Neutrophil (primary cell): ENCODE data around the gene PXYLP1.

ENCODE experiments used
- H3K27ac ChIP-seq: fragments of 200-600 bp; sonication (generic); 2 replicates; pipeline ENCODE4 v1.5.1; 2016; ENCODE audit warnings: mild to moderate bottlenecking, moderate library complexity
- H3K27me3 ChIP-seq: fragments of 200-600 bp; sonication (generic); 2 replicates; pipeline ENCODE4 v1.6.0; 2016; ENCODE audit warnings: mild to moderate bottlenecking
- H3K36me3 ChIP-seq: fragments of 200-600 bp; sonication (generic); 2 replicates; pipeline ENCODE4 v1.5.1; 2017
- H3K4me1 ChIP-seq, 2 experiments: fragments of 200-600 bp in 1 of 2; sonication (generic) in 1 of 2; 1 replicate in 1 of 2; 2 replicates in 1 of 2; pipeline versions ENCODE4 v1.5.1 to v1.6.1; 2013 to 2016; ENCODE audit warnings: low read depth in 1 of 2, low read length in 1 of 2, mild to moderate bottlenecking in 1 of 2, moderate library complexity in 1 of 2; ENCODE audit not compliant: control insufficient read depth in 1 of 2, insufficient read depth in 1 of 2
- H3K4me3 ChIP-seq, 2 experiments: fragments of 200-600 bp in 1 of 2; sonication (generic) in 1 of 2; 1 replicate in 1 of 2; 2 replicates in 1 of 2; pipeline ENCODE4 v1.5.1; 2013 to 2016; ENCODE audit warnings: low read depth in 1 of 2, low read length in 1 of 2, mild to moderate bottlenecking in 1 of 2, moderate library complexity in 1 of 2
- H3K9me3 ChIP-seq: fragments of 200-600 bp; sonication (generic); 2 replicates; pipeline ENCODE4 v1.5.1; 2016
- TF ChIP-seq, protein P1 (sequence below): fragments of 200-600 bp; sonication (generic); IDR thresholded peaks from 2 replicates; pipeline ENCODE4 v1.5.1; 2016; ENCODE audit warnings: antibody characterized with exemption

The PXYLP1 gene

DNA sequence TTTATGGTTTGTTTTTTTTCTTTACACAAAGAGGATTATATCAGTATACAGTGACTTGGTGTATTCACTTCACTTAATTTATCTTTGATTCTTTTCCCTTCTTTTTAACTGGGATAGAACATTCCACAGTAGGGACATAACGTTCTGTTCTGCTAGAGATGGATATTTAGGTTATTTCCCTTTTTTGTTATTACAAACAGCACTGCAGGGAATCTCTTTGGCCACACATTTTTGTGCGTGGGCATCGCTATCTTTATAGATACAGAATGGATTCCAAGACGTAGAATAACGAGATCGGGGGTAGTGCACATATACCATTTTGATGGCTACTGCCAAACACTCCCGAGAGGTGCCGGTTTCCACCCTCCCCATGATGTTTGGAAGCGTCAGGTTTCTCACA lies 44.8 kb downstream of the PXYLP1 start:
- no peak overlapping the region for H3K4me3 ChIP-seq
- H3K36me3 ChIP-seq, result peaks cover 26% of the 10 kb centered on the region
- no peaks in the 10 kb centered on the region for H3K27me3 ChIP-seq
- H3K27ac ChIP-seq, result no peak overlapping the region
- TF ChIP-seq, protein P1, sequence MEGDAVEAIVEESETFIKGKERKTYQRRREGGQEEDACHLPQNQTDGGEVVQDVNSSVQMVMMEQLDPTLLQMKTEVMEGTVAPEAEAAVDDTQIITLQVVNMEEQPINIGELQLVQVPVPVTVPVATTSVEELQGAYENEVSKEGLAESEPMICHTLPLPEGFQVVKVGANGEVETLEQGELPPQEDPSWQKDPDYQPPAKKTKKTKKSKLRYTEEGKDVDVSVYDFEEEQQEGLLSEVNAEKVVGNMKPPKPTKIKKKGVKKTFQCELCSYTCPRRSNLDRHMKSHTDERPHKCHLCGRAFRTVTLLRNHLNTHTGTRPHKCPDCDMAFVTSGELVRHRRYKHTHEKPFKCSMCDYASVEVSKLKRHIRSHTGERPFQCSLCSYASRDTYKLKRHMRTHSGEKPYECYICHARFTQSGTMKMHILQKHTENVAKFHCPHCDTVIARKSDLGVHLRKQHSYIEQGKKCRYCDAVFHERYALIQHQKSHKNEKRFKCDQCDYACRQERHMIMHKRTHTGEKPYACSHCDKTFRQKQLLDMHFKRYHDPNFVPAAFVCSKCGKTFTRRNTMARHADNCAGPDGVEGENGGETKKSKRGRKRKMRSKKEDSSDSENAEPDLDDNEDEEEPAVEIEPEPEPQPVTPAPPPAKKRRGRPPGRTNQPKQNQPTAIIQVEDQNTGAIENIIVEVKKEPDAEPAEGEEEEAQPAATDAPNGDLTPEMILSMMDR, result no peak
- H3K4me1 ChIP-seq, result peaks cover 34 to 37% of the 10 kb centered on the region in 2 experiments
- no peaks in the 10 kb centered on the region for H3K9me3 ChIP-seq

DNA sequence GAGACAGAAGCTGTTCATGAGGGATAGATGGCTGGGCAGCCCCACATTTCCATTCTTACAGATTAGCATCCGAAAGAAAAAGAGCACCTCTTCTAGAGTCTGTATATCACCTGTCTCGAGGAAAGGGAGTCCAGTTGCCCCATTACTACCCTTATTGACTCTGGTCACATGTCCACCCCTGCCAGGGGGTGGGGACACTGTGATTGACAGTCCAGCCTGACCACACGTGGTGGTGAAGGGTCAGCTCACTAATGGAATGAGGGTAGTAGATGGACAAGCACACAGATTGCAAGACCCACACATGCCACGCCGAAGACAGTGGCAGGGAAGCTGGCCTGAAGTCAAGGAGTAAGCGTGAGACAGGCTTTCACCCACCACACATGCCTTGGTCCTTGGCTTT lies 45.8 kb downstream of the PXYLP1 start:
- no peak overlapping the region for H3K4me3 ChIP-seq
- H3K36me3 ChIP-seq, result peaks cover 36% of the 10 kb centered on the region
- no peaks in the 10 kb centered on the region for H3K9me3 ChIP-seq
- peaks cover 34 to 37% of the 10 kb centered on the region in 2 experiments for H3K4me1 ChIP-seq
- H3K27ac ChIP-seq, result no peak overlapping the region
- H3K27me3 ChIP-seq, result no peaks in the 10 kb centered on the region
- TF ChIP-seq, protein P1, result no peak

DNA sequence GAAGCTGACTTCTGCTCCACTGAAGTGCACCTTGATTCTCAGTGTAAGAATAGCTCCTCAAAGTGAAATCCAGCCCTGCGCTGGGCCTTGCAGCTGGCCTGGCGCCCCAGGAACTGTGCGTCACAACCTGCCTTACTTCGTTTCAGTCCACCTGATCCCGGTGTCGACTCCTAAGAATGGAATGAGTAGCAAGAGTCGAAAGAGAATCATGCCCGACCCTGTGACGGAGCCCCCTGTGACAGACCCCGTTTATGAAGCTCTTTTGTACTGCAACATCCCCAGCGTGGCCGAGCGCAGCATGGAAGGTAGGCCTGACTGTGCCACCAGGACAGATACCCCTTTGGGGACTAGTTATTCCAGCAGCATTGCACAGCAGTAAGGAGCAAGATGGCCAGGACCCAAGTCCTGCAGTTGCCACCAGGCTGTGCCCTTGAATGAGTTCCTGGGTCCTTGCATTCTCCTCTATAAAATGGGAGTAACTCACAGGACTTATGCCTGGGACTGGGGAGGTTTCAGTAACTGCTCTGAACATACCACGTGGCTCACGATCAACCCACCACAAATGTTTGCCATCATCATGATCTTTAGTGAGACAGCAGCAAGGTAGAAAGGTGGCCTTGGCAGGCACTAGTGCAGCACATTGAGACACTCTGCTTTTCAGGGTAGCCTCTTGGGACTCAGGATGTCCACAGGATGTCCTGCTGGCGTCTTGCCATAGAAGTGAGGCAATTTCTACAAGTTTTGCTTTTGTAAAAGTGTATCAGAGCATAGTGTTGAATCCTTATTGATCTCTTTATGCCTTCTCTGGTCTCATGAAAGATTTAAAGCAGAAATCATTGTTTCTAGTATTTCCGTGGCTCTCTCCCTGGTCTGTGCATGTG lies 46.8 kb downstream of the PXYLP1 start:
- Histone ChIP-seq H3K27ac (peak overlapping the region; percentile 7), H3K27me3 (no peaks in the 10 kb centered on the region), H3K36me3 (peaks cover 36% of the 10 kb centered on the region), H3K4me3 (no peak overlapping the region), H3K4me1 (peaks cover 34 to 37% of the 10 kb centered on the region in 2 experiments), H3K9me3 (no peaks in the 10 kb centered on the region)
- TF ChIP-seq, protein P1, result no peak

DNA sequence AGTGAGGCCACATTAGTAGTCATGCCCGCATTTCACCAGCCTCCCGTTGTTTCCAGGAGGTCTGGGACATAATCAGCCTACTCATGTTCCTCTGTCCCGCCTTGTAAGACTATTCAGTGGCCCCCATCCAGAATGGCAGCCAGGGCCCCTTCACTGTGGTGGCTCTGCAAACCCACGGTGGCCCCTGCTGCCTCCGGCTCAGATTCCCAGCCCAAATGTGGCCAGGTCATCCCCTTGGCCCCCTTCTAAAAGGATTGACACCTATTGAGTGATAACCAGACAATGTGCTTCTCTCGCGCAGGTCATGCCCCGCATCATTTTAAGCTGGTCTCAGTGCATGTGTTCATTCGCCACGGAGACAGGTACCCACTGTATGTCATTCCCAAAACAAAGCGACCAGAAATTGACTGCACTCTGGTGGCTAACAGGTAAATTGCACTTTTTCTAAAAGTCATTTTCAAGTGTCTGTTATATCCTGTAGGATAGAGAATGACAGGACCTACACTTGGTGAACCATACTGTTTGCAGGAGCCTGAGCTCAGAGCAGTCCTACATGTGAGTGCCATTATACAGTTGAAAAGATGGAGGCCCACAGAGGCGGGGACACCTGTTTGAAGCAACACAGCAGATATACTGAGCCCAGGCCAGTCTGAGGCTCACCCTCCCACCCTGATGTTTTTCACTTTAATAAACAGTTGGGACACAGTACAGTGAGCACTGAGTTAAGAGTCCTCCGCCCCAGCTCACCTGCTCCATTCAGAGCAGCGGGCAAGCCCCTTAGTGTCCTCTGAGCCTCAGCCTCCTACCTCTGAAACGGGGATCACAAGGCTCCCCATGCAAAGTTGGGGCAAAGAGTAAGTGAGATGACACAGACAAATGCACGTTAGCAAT lies 47.7 kb downstream of the PXYLP1 start:
- H3K9me3 ChIP-seq, result no peaks in the 10 kb centered on the region
- no peaks in the 10 kb centered on the region for H3K27me3 ChIP-seq
- TF ChIP-seq, protein P1, result peak; percentile 27
- peaks cover 34 to 37% of the 10 kb centered on the region in 2 experiments for H3K4me1 ChIP-seq
- H3K4me3 ChIP-seq, result no peak overlapping the region
- H3K27ac ChIP-seq, result no peak overlapping the region
- peaks cover 33% of the 10 kb centered on the region for H3K36me3 ChIP-seq

DNA sequence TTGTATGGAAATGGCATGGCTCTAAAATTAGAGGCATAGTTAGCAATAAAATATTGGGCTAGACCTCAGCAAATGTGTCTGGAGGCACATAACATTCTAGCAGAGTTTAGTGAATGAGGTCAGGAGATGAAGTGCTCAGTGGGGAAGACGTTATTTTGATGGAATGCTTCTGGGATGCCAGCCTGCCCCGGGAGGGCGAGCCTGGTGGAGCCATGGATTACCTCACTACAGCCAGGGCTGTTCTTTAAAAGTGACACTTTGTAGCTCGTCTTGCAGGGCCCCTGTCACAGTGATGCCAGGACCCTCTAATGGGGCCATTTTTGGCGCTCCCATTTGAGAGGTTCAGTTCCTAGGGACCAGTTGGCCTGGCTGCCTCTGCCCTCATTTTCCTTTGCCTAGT lies 48.5 kb downstream of the PXYLP1 start:
- no peaks in the 10 kb centered on the region for H3K27me3 ChIP-seq
- peaks cover 36% of the 10 kb centered on the region for H3K36me3 ChIP-seq
- H3K4me1 ChIP-seq, result peaks cover 32 to 34% of the 10 kb centered on the region in 2 experiments
- no peak overlapping the region for H3K27ac ChIP-seq
- no peak overlapping the region for H3K4me3 ChIP-seq
- H3K9me3 ChIP-seq, result no peaks in the 10 kb centered on the region
- TF ChIP-seq, protein P1, result no peak
